Right ventricle myocardium inferior (tissue), 1 donor: ENCODE measurements around the gene USH2A. TPM values are rescaled to one million over a fixed set of nuclear protein-coding genes. Genes with fewer than 3 reads are reported as not detected.

Experiments used
- ATAC-seq: fragments of 200-7000 bp; cut with Tn5 transposase; one replicate; pipeline ENCODE4 v1.9.1; 2020; ENCODE audit warnings: mild to moderate bottlenecking, moderate library complexity
- DNase-seq: peaks from one replicate; pipeline ENCODE4 v3.0.0; 2021; ENCODE audit errors: missing footprints
- intact Hi-C: fragments of 100-400 bp; cut with DNase I; formaldehyde crosslinking; loops from one replicate; pipeline ENCODE4 v1.11.0; 2022
- total RNA-seq: library from RNA; stranded (reverse); fragmentation: NEBNext Ultra II Directional; extraction: Animal tissue kit (Norgen Biotek cat#: 25700); gene quantifications from one replicate; pipeline ENCODE4 v1.2.1, GENCODE V29; 2021
- donor health status: DM: no; HTN: yes; CAD: no; lungs with severe emphysema.

Gene USH2A
- total RNA-seq, 1 donor from 2014 or later, result 1.3 TPM

DNA sequence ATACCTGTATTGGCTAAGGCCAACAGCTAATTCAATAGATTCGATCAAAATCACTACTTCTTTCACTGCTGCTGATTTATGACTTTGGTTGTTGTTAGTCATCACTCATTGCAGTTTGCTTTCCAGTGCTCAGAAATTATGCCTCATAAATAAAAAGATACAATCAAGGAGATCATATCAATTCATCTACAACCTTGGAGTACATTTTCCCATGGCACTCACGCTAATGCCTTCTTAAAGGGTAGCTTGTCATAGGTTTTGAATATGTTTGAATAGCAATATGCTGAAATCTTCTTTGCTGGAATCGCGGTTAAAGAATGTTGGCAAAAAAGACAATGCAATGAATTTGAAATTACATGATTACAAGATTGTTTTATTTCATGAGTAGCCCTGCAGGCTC lies 766.2 kb downstream of the USH2A start:
- DNase-seq (no peak), ATAC-seq (no peak)
- intact Hi-C loops, result no loop called here

DNA sequence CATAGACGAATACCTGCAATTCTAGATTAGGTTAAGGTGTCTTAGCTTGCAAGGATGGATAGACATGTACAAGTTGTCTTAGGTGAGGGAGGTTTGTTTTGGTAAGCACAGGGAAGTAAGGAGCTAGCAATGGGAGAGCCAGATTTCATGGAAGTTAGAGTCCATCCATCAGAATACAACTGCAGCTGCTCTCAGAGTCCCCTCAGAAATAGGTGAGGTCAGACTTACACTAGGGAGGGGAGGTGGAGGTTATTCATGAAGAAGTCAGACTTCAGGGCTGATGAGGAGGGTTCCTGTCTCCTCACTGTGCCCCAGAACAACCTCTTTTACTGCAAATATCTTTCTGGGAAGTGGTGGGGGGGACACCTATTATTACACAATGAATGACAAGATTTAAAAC lies 770.9 kb downstream of the USH2A start:
- no peak for ATAC-seq
- DNase-seq, result no peak
- intact Hi-C loops, result no loop called here

GRCh38 chr1:215651867-215652266 lies 771.4 kb downstream of the USH2A start:
- intact Hi-C loops, result no loop called here
- ATAC-seq (no peak), DNase-seq (no peak)

DNA sequence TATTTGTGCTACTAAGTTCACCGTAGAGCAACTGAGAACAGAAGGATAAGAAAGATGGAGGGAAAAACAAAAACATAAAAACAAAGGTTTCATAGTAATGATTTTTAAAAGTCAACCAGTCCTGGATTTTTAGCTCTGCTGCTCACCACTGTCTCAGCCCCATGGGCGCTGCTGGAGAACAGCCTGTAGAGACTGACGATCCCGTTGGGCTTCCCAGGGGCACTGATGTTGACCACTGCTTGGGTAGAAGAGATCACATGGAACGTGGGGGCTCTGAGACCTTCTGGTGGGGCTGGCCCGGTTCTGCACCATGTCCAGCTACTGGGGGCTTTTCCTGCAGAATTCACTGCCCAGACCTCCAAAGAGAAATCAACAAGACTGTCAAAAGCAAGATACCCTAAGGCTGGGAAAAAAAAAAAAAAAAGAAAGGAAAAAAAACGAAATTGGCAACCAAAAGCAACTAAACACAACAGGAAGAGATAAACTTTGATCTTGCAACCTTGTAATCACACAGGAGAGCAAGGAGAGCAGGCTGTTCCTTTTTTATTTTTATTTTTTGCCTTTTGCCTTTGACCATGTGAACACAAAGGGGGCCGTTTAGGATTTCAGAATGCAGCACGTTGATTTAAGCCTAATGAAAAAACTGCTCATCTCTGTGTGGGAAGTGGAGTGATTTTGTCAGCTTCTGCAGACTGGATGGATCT lies 772.6 kb downstream of the USH2A start:
- ATAC-seq, result no peak
- DNase-seq, result no peak
- intact Hi-C loops, result no loop called here

GRCh38 chr1:215648957-215649356 lies 774.3 kb downstream of the USH2A start:
- intact Hi-C loops, result no loop called here
- DNase-seq (no peak), ATAC-seq (no peak)

DNA sequence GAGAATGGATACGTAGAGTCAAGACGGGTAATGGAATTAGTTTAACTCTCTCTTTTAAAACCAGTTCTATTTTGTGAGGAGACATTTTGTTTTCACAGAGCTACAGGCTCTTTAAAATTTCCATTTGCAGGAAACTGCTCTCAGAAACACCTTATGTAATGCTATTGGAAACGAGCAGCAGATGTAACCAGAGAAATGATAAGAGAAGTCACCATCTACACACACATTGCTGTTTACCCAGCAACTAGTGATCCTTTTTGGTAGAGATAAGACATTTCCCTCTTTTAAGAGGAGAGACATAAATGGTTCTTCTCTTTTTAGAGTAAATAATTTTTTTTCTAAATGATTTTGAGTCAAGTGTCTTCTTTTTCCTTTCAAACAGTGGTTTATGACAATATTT lies 775.5 kb downstream of the USH2A start:
- DNase-seq, result no peak
- no peak for ATAC-seq
- intact Hi-C loops, result no loop called here

GRCh38 chr1:215645861-215646260 lies 777.4 kb downstream of the USH2A start:
- intact Hi-C loops, result no loop called here
- no peak for ATAC-seq
- no peak for DNase-seq

DNA sequence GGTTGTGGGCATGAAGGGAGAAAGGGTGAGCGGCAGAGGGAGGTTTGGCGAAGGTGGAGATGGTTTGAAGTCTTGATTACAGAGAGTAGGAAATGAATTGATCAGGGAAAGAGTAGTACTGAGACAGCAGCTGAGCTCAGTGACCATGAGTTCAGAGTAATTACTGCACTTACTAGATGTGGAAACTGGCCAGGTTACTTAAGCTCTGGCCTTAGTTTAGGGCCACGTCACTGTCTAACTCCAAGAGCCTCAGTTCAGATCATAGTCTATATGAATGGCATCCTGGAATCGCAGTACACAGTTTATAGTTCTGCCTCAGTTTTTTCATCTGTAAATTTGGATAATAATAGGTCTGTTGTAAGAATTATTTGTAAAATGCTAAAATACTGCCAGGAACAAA lies 778.1 kb downstream of the USH2A start:
- ATAC-seq, result no peak
- no peak for DNase-seq
- intact Hi-C loops, result no loop called here

GRCh38 chr1:215643592-215644321 lies 779.5 kb downstream of the USH2A start:
- ATAC-seq (no peak), DNase-seq (no peak)
- intact Hi-C loops, result no loop called here

DNA sequence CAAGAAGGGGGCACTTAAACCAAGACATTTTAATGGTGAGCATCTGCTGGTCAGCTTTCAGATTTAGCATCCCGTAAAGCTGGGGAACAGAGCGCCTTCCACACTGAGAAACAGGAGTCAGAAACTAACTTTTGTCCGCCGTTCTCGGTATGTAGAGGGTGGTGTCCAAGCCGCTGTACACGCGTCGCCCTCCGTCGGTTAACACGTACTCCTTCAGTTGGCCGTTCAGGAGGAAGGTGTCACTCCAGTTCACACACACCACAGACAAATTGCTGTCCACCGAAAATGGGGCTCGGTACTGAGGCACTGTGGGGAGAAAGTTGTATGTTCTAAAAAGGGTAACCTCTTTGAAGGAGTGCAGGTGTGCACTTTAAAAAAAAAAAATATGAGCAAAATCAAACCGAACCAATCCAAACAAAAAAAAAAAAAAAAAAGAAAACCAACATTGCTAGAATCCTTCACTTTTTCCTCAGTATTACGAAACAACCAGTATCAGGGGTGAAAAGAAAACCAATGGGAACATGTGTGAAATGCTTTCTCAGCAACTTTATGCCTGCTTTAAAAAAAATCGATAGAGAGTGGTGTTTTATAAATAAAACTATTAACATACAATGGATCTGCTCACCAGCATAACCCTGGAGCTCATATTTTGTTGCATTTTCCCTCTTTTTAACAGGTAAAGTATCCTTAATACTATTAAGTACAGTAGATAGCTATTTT lies 782.7 kb downstream of the USH2A start:
- ATAC-seq (no peak), DNase-seq (no peak)
- intact Hi-C loops, result no loop called here

GRCh38 chr1:215637041-215637573 lies 786.1 kb downstream of the USH2A start:
- intact Hi-C loops, result no loop called here
- DNase-seq, result no peak
- peak; percentile 79 for ATAC-seq

DNA sequence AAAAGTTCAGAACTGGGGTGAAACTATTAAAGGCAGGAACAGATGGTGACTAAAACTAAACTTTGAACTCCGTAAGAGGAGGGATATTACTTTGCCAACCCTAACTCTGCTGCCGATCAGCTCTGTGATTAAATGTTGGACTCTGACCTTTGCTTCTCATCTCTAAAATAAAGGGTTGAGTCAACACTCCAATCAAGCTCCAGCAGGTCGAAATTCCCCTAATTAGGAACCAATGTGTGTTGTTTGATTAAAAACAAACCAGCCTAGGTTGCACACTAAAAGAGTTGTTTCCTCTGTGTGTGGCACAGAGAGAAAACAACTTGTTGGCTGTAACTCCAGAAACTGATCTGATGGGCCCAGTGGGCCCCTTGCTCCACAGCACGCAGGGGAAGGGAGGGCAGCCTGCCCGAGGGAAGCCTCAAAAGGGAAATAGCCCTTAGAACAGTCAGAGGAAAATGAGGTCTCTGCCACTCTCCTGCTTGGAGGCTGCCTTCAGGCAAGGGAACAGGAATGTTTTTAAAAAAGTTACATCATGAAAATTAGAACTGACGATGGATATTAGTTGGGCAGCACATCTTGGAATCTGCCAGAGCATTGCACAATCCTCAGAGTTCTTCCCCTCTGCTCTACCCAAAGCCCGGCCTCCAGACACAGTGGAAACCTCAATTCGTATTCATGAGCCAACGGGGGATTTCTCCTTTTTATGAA lies 786.8 kb downstream of the USH2A start:
- ATAC-seq, result peak; percentile 92
- DNase-seq, result no peak
- intact Hi-C loops, result no loop called here

DNA sequence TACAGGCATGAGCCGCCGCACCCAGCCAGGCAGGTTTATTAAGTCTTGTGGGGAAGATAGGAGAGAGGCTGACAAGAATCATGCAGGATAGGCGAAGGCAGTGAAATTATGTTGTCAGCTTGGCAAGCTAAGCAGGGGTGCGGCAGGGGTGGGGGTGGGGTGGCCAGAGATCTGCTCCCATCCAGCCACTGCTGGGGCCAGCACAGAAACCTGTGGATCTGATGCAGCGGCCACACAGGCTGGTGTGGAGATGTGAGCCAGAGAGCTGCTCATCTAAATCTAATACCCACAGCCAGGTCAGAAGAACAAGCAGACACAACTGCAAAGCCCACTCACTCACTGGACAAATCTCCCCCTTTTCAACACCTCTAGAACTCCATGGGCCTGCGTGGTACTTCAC lies 787.4 kb downstream of the USH2A start:
- intact Hi-C loops, result no loop called here
- DNase-seq, result no peak
- ATAC-seq, result no peak

- DNase-seq (no peak), ATAC-seq (no peak)
- intact Hi-C loops, result no loop called here
Observed at GRCh38 chr1:215631489-215631888, 791.8 kb downstream of the USH2A start.

- no peak for ATAC-seq
- intact Hi-C loops, result no loop called here
- no peak for DNase-seq
Observed at GRCh38 chr1:215631040-215631439, 792.2 kb downstream of the USH2A start.

DNA sequence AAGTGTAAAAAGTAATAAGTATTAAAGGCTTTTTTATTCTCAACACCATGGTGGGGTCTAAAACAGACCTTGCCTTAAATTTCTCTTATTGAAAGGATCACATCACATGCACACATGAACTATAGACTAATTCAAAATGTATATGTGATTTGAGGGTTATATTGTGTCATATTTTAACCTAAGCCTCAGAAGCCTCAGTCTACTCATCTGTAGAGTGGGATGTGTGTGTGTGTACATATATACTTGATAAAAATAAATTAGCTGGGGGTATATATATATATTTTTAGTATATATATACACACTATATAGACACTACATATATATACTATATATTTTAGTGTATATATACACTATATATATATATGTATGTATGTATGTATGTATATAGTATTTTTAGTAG lies 797.3 kb downstream of the USH2A start:
- intact Hi-C loops, result no loop called here
- DNase-seq (no peak), ATAC-seq (no peak)

DNA sequence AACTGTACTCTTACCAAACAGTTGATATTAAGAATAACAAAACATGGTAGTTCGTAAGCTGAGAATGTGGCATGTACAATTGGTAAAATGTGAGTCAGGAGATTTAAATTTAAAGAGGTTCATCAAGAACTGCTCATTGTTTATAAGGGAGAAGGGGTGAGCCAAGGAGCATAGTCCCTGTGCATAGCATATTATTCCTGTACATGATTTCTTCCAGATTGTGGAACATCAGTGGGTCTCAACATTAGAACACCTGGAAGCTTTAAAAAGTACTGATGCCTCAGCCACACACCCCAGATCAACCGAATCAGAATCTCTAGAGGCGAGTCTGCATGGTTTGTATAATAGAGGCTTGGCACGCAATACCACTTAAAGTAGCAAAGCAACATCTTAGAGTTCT lies 800.1 kb downstream of the USH2A start:
- ATAC-seq (no peak), DNase-seq (no peak)
- intact Hi-C loops, result no loop called here

DNA sequence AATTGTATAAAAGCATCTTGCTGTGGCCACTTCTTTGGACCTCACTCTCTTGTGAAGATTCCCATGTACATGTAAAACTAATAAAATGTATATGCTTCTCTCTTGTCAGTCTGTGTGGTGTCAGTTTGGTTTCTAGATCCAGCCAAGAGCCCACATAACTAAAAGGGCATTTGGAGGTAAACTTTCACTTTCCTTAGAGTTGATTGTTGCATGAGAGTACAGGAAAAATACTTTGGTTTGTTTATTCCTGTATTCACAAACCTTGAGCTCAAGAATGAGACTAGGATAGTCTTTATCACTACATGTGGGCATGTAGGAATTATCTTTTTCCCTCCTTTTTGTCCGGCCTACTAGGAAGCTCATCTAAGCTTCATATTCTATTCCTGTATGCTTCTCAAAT lies 805.3 kb downstream of the USH2A start:
- DNase-seq, result no peak
- no peak for ATAC-seq
- intact Hi-C loops, result no loop called here

- no peak for ATAC-seq
- no peak for DNase-seq
- intact Hi-C loops, result no loop called here
Observed at GRCh38 chr1:215612391-215612790, 810.9 kb downstream of the USH2A start.
